Transverse colon (tissue), 4 donors: ENCODE results near the gene TYRO3.

Source experiments
- EP300 ChIP-seq: sonication (generic); formaldehyde crosslinking; IDR thresholded peaks from one replicate; pipeline ENCODE4 v1.6.1; 2017; ENCODE audit warnings: antibody characterized with exemption, low read depth
- POLR2A ChIP-seq: fragments of 450-650 bp; IDR thresholded peaks from one replicate; pipeline ENCODE4 v1.6.1; 2016; ENCODE audit warnings: antibody characterized with exemption, mild to moderate bottlenecking, moderate library complexity
- POLR2AphosphoS5 ChIP-seq, 3 donors: sonication (generic); formaldehyde crosslinking; IDR thresholded peaks; one replicate each; pipeline ENCODE4 v1.6.1; 2016; ENCODE audit warnings: antibody characterized with exemption in 3 of 3
- TF ChIP-seq, protein P1 (sequence below), 5 experiments: fragments of 200-600 bp in 3 of 5; fragments of 450-650 bp in 2 of 5; sonication (generic) in 3 of 5; IDR thresholded peaks; 1 replicate in 2 of 5; 2 replicates in 3 of 5; pipeline ENCODE4 v1.5.1; 2016 to 2017; ENCODE audit warnings: antibody characterized with exemption in 5 of 5, inconsistent platforms in 3 of 5, mild to moderate bottlenecking in 2 of 5, moderate library complexity in 1 of 5

DNA sequence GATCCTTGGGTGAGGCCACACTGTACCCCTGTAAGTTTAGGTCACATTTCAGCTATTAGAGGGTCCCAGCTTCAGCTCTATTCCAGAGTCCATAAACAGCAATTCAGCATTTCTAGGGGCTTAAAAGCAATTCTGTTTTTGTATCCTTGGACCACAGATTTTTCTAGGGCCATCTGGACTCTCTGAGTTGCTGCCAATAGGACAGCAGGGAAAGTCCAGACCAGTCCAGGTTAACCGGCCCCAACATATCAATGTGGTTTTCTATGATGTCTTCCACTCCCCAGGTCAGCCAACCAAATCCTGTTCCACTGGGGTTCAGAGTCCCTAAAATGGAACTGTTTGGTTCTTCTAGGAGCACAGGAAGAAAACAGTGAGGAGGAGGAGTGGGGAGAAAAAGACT is 40.0 kb downstream of the TYRO3 start:
- TF ChIP-seq POLR2A (no peak), POLR2AphosphoS5 (IDR thresholded peaks at IDR 0.05) (no peak), EP300 (no peak)
- TF ChIP-seq, protein P1, sequence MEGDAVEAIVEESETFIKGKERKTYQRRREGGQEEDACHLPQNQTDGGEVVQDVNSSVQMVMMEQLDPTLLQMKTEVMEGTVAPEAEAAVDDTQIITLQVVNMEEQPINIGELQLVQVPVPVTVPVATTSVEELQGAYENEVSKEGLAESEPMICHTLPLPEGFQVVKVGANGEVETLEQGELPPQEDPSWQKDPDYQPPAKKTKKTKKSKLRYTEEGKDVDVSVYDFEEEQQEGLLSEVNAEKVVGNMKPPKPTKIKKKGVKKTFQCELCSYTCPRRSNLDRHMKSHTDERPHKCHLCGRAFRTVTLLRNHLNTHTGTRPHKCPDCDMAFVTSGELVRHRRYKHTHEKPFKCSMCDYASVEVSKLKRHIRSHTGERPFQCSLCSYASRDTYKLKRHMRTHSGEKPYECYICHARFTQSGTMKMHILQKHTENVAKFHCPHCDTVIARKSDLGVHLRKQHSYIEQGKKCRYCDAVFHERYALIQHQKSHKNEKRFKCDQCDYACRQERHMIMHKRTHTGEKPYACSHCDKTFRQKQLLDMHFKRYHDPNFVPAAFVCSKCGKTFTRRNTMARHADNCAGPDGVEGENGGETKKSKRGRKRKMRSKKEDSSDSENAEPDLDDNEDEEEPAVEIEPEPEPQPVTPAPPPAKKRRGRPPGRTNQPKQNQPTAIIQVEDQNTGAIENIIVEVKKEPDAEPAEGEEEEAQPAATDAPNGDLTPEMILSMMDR (IDR thresholded peaks at IDR 0.05) = no peak
